ENCODE measurements around the gene INO80. TPM values are rescaled to one million over a fixed set of nuclear protein-coding genes. Genes with fewer than 3 reads are reported as not detected.

Gene INO80
- total and polyA plus RNA-seq, 2 donors (not counting 1 experiment from before 2014, with no cell fraction given), result 16.3 to 55.7 TPM

GRCh38 chr15:40995656-40996055 lies 120.4 kb downstream of the INO80 start:
- Histone ChIP-seq H3K27me3 (replicated peaks in 1 of 4; ENCODE audit: control extremely low read depth in 1 of 4, control insufficient read depth in 3 of 4, insufficient read depth in 4 of 4, low read length in 3 of 4) (no peaks in the 10 kb centered on the region), H3K79me2 (ENCODE audit: control insufficient read depth, insufficient read depth, low read length) (no peaks in the 10 kb centered on the region), H2AFZ (ENCODE audit: insufficient read depth, low read depth, low read length, poor library complexity, severe bottlenecking) (no peak overlapping the region), H4K20me1 (ENCODE audit: control insufficient read depth, insufficient read depth, low read length, poor library complexity, severe bottlenecking) (no peaks in the 10 kb centered on the region), H3K4me3 (ENCODE audit: control extremely low read depth in 1 of 5, extremely low read depth in 1 of 5, insufficient read depth in 1 of 5, low read depth in 2 of 5, low read length in 4 of 5) (no peak overlapping the region), H3K36me3 (replicated peaks in 1 of 2; ENCODE audit: control extremely low read depth in 1 of 2, control insufficient read depth in 1 of 2, extremely low read depth in 1 of 2, insufficient read depth in 2 of 2, low read length in 1 of 2) (peaks cover 11 to 68% of the 10 kb centered on the region in 2 experiments), H3K4me1 (ENCODE audit: control insufficient read depth in 2 of 2, insufficient read depth in 2 of 2, low read length in 2 of 2) (no peaks in the 10 kb centered on the region), H3K27ac (ENCODE audit: low read length in 2 of 2) (no peak overlapping the region), H3K9ac (ENCODE audit: low read length) (no peak overlapping the region), H3K9me3 (ENCODE audit: control extremely low read depth in 1 of 3, control insufficient read depth in 2 of 3, insufficient read depth in 1 of 3, low read length in 2 of 3) (no peaks in the 10 kb centered on the region), H3K4me2 (replicated peaks; ENCODE audit: low read depth, low read length, poor library complexity, severe bottlenecking) (no peak overlapping the region)
- Mint-ChIP-seq H3K27me3 (no peaks in the 10 kb centered on the region), H3K27ac (no peak overlapping the region), H3K4me3 (no peak overlapping the region), H3K9me3 (ENCODE audit: insufficient read depth) (no peaks in the 10 kb centered on the region), H3K4me1 (no peaks in the 10 kb centered on the region)
- ATAC-seq (ENCODE audit: low read depth) (no peak), DNase-seq (no peak)
- ChIA-PET CTCF (no interaction called here), POLR2A (no interaction called here)
- no CpG with 5 or more reads among the region's 3 CpGs for WGBS (ENCODE audit: insufficient coverage)
- TF ChIP-seq EZH2 (IDR thresholded peaks at IDR 0.05; ENCODE audit: borderline replicate concordance, insufficient read depth, low read depth, low read length, poor library complexity, severe bottlenecking), result no peak
- TF ChIP-seq CTCF (IDR thresholded peaks at IDR 0.05), result no peak
- intact Hi-C loops (cut with micrococcal nuclease), result no loop called here

GRCh38 chr15:40992825-40993224 lies 123.3 kb downstream of the INO80 start:
- Histone ChIP-seq H2AFZ (ENCODE audit: insufficient read depth, low read depth, low read length, poor library complexity, severe bottlenecking) (no peak overlapping the region), H3K27ac (ENCODE audit: low read length in 2 of 2) (no peak overlapping the region), H3K36me3 (replicated peaks in 1 of 2; ENCODE audit: control extremely low read depth in 1 of 2, control insufficient read depth in 1 of 2, extremely low read depth in 1 of 2, insufficient read depth in 2 of 2, low read length in 1 of 2) (peaks cover 9 to 76% of the 10 kb centered on the region in 2 experiments), H3K27me3 (replicated peaks in 1 of 4; ENCODE audit: control extremely low read depth in 1 of 4, control insufficient read depth in 3 of 4, insufficient read depth in 4 of 4, low read length in 3 of 4) (no peaks in the 10 kb centered on the region), H3K4me3 (ENCODE audit: control extremely low read depth in 1 of 5, extremely low read depth in 1 of 5, insufficient read depth in 1 of 5, low read depth in 2 of 5, low read length in 4 of 5) (no peak overlapping the region), H3K4me2 (replicated peaks; ENCODE audit: low read depth, low read length, poor library complexity, severe bottlenecking) (no peak overlapping the region), H4K20me1 (ENCODE audit: control insufficient read depth, insufficient read depth, low read length, poor library complexity, severe bottlenecking) (no peaks in the 10 kb centered on the region), H3K9ac (ENCODE audit: low read length) (no peak overlapping the region), H3K9me3 (ENCODE audit: control extremely low read depth in 1 of 3, control insufficient read depth in 2 of 3, insufficient read depth in 1 of 3, low read length in 2 of 3) (no peaks in the 10 kb centered on the region), H3K79me2 (ENCODE audit: control insufficient read depth, insufficient read depth, low read length) (no peaks in the 10 kb centered on the region), H3K4me1 (ENCODE audit: control insufficient read depth in 2 of 2, insufficient read depth in 2 of 2, low read length in 2 of 2) (no peaks in the 10 kb centered on the region)
- ATAC-seq (ENCODE audit: low read depth), result no peak
- Mint-ChIP-seq H3K4me3 (no peak overlapping the region), H3K4me1 (no peaks in the 10 kb centered on the region), H3K27me3 (no peaks in the 10 kb centered on the region), H3K27ac (no peak overlapping the region), H3K9me3 (ENCODE audit: insufficient read depth) (no peaks in the 10 kb centered on the region)
- no peak for DNase-seq
- CTCF ChIA-PET, result interaction anchor here (0.8 kb wide), 2 partner anchors 89 to 135 kb away, joined by 3 to 4 read pairs; no protein-coding TSS in a partner anchor
- TF ChIP-seq CTCF (IDR thresholded peaks at IDR 0.05), result no peak
- TF ChIP-seq EZH2 (IDR thresholded peaks at IDR 0.05; ENCODE audit: borderline replicate concordance, insufficient read depth, low read depth, low read length, poor library complexity, severe bottlenecking), result no peak
- WGBS (ENCODE audit: insufficient coverage), result 99% methylated on average over 5 of the region's 5 CpGs
- POLR2A ChIA-PET, result interaction anchor here (0.5 kb wide), 1 partner anchor 63 kb away, joined by 6 read pairs; no protein-coding TSS in a partner anchor
- intact Hi-C loops (cut with micrococcal nuclease), result no loop called here

Measured in B cell (primary cell).